Loucy (cell line): Measurements from ENCODE around the gene RNF4.

Experiments
- EZH2phosphoT487 ChIP-seq: fragments of 200-600 bp; IDR thresholded peaks from 2 replicates; pipeline ENCODE4 v1.6.1; 2018; ENCODE audit warnings: antibody characterized with exemption, mild to moderate bottlenecking, moderate library complexity, borderline replicate concordance
- TF ChIP-seq, protein P1 (sequence below): fragments of 200-600 bp; sonication (generic); conservative IDR thresholded peaks from 2 replicates; pipeline ENCODE4 v1.5.1; 2014; ENCODE audit warnings: mild to moderate bottlenecking, antibody characterized with exemption, low read length

GRCh38 chr4:2443061-2443730, 25.7 kb upstream of the RNF4 start:
- TF ChIP-seq, protein P1, sequence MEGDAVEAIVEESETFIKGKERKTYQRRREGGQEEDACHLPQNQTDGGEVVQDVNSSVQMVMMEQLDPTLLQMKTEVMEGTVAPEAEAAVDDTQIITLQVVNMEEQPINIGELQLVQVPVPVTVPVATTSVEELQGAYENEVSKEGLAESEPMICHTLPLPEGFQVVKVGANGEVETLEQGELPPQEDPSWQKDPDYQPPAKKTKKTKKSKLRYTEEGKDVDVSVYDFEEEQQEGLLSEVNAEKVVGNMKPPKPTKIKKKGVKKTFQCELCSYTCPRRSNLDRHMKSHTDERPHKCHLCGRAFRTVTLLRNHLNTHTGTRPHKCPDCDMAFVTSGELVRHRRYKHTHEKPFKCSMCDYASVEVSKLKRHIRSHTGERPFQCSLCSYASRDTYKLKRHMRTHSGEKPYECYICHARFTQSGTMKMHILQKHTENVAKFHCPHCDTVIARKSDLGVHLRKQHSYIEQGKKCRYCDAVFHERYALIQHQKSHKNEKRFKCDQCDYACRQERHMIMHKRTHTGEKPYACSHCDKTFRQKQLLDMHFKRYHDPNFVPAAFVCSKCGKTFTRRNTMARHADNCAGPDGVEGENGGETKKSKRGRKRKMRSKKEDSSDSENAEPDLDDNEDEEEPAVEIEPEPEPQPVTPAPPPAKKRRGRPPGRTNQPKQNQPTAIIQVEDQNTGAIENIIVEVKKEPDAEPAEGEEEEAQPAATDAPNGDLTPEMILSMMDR, result no peak
- TF ChIP-seq EZH2phosphoT487, result no peak
